Brain pericyte (primary cell): ENCODE measurements around the gene HS2ST1.
"Not testable (repeated sequence)": the region's sequence is repeated elsewhere in the genome, so short reads cannot be mapped to it uniquely, and the experiment has no call there.

Source experiments
- DNase-seq: peaks from one replicate; pipeline ENCODE4 v3.0.0-alpha.2; 2012; ENCODE audit warnings: low read depth, low spot score

Gene HS2ST1

GRCh38 chr1:87064309-87064708 lies 149.9 kb downstream of the HS2ST1 start:
- no peak for DNase-seq

DNA sequence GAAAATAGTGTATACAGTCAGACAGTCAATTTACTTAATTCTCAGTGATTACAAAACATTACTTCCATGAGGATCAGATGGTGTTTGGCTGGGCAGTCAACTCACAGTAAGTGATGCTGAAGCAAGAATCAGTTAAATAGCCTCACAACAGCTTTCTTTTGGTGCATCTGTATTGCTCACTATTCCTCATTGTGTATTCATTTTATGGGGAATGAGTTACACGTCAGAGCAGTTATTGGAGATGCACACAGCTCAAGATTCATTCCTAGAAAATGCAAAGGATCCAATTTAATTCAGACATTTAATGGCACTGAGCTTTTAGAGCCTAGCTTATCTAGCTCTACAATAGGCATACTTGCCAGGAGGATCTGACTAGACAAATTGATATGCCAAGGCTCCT lies 150.6 kb downstream of the HS2ST1 start:
- DNase-seq = no peak

- DNase-seq = not testable (repeated sequence)
Observed at GRCh38 chr1:87066708-87067107, 152.3 kb downstream of the HS2ST1 start.

DNA sequence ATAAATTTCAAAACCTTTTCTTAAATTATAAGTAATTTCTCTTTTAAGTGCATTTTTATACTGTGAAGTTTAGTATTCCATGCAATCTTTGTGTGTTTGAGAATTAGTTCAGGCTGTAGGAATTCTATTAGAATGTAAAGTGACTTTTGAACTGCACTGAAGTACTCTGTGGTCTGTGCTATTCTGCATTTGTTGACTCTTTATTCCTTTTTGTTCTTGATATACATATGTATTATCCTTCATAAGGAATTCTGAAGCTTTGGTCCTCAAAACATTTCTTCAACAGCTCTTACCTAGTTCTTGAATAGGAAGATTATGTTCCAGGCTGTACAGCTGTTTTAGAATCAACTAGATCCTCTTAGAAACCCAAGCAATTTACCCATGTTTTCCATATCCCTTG lies 158.0 kb downstream of the HS2ST1 start:
- DNase-seq = no peak

- no peak for DNase-seq
Observed at GRCh38 chr1:87072904-87073303, 158.5 kb downstream of the HS2ST1 start.

DNA sequence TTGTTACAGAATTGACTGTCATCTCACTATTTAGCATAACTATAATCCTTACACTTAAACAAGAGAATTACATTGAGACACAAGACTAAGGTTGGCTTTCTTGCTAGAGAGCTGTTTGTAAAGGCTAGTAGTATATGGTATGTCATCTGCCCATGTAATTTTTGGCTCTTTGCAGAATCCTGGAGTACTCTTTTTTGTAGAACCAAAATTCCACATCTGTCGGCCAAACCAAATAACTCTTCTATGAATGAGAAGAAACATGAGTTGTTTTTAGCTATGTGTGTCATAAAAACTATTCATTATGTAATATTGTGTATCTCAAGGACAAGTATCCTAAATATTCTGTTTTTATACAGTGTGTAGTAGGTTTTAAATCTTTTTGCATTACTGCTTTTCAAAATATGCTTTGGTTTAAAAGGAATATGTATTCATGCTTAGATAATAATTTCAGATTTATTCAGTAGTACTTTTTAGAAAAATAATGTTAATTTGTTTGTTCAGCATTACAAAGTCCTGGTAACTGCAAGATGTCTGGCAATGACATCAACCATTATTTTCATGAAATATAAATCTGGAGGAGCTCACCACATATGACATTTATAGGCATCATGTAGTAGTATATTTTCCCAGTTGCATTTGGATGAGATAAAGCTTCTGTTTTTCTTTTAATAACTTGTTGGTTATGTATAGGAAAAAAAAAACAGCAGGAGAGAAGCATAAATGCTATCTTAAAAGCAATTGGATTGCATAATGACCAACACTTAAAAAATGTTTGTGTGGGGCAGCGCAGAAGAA lies 159.8 kb downstream of the HS2ST1 start:
- no peak for DNase-seq

DNA sequence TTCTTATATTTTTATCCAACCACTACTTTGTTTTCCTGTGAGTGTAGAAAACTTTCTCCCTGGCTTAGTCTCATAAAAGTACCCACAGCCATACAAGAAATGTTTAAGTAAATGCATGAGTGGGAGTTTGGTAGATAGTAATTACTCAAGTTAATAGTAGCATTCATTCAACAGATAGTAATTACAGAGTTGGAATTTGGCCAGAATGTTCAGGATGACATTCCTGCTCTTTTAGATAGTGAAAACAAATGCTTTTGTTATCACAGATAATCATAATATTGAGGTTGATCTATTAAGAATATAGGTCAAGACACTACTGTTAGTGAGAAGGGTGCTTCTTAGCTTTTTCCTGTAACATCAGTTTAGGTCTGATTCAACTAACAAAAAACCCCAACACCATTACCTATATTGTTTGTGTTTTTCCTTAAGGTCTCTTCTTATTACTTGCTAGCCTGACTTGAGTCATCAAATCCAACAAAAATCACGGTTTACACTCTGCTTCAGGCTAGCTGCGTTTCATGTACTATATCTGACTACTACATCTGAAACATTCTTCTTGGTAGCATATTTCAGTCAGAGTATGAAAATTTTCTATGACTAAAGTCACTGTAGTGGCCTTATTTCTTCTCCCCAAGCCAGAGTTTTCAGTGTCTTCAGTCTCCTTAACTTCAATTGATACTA lies 163.7 kb downstream of the HS2ST1 start:
- no peak for DNase-seq

GRCh38 chr1:87084244-87084836 lies 169.9 kb downstream of the HS2ST1 start:
- no peak for DNase-seq

GRCh38 chr1:87086120-87086519 lies 171.7 kb downstream of the HS2ST1 start:
- DNase-seq = no peak

GRCh38 chr1:87089070-87089736 lies 174.8 kb downstream of the HS2ST1 start:
- DNase-seq = no peak

- DNase-seq = no peak
Observed at GRCh38 chr1:87089823-87090222, 175.4 kb downstream of the HS2ST1 start.

GRCh38 chr1:87091425-87091824 lies 177.0 kb downstream of the HS2ST1 start:
- DNase-seq = no peak

DNA sequence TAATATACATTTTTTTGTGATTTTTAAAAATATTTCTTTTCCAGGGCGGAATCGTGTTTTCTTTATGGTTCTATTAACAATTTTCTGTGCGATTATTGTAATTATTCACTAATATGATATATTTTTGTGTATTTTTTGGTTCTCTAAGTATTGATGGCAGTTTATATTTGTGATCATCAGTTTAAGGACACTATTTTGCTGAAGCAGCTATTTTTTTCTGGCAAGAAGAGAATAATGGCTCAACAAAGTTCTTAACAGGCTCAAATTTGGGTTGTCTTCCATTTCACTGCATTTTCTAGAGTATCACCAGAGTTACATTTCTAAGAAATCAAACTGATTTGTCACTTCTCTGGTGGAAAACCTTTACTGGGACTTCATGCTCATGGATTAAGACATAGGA lies 178.4 kb downstream of the HS2ST1 start:
- DNase-seq = no peak

DNA sequence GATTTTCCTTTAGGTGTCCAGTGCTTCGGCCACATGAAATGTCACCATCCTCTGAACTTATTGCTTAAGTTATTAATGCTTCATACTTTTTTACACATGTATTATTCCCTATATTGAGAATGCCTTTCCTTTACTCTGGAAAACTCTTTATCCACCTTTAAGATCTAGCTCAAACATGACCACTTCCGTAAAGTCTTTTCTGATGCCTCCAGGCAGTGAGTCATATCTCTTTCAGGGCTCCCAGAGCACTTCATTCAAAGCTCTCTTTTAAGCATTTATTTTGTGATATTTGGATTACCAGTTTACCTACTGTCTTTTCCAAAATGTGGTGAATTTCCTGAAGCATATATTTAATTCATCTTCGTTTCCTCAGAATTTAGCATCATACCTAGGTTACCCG lies 178.9 kb downstream of the HS2ST1 start:
- DNase-seq = no peak

DNA sequence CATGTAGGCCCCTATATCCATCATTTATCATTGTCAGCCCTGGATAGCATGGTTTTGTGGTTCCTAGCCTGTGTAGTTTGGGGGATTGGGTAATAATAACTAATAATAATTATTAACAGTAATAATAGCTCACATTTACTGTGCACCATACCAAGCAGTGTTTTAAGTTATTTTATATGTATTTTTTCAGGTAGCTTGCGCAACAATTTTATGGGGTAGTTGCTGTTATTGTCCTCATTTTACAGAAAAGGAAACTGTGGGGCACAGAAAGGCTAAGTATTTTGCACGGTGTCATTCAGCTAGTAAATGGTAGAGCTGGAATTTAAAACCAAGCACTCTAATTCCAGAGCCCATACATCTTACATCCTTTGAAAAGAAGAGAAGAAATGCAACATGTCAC lies 179.8 kb downstream of the HS2ST1 start:
- no peak for DNase-seq

- no peak for DNase-seq
Observed at GRCh38 chr1:87100271-87100670, 185.8 kb downstream of the HS2ST1 start.

- no peak for DNase-seq
Observed at GRCh38 chr1:87103074-87103473, 188.6 kb downstream of the HS2ST1 start.

GRCh38 chr1:87104140-87104539 lies 189.7 kb downstream of the HS2ST1 start:
- no peak for DNase-seq

- DNase-seq = no peak
Observed at GRCh38 chr1:87104945-87105344, 190.5 kb downstream of the HS2ST1 start.

- no peak for DNase-seq
Observed at GRCh38 chr1:87106144-87106543, 191.7 kb downstream of the HS2ST1 start.

DNA sequence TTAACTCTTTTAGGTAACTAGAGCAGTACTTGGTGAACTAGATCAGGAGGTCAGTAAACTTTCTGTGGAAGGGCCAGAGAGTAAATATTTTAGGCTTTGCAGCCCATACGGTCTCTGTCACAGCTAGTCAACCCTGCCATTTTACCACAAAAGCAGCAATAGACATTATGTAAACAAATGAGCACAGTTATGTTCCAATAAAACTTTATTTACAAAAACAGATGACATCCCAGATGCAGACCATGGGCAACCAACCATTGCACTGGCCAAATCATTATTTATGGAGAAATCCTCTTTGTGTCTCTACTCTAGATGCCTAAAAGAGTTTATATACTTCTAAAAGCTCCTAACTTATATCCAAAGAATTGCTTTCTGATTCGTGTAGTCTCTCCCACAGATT lies 192.4 kb downstream of the HS2ST1 start:
- DNase-seq = no peak

- no peak for DNase-seq
Observed at GRCh38 chr1:87108228-87108627, 193.8 kb downstream of the HS2ST1 start.
